Colonic mucosa (tissue), 4 donors: ENCODE measurements around the gene CLDN1. TPM values are rescaled to one million over a fixed set of nuclear protein-coding genes. Genes with fewer than 3 reads are reported as not detected.

Experiments
- DNase-seq: peaks from one replicate; pipeline ENCODE4 v3.0.0-alpha.2; 2020
- H3K27ac ChIP-seq: fragments of 200-600 bp; one replicate; pipeline ENCODE4 v1.8.0; 2021
- H3K27me3 ChIP-seq: fragments of 200-600 bp; one replicate; pipeline ENCODE4 v1.8.0; 2021
- H3K36me3 ChIP-seq: fragments of 200-600 bp; one replicate; pipeline ENCODE4 v1.8.0; 2021
- H3K4me1 ChIP-seq: fragments of 200-600 bp; one replicate; pipeline ENCODE4 v1.8.0; 2021; ENCODE audit warnings: mild to moderate bottlenecking
- H3K4me3 ChIP-seq: fragments of 200-600 bp; one replicate; pipeline ENCODE4 v1.8.0; 2021
- H3K9ac ChIP-seq, 2 donors: one replicate each; pipeline ENCODE4 v1.7.0; 2013; ENCODE audit warnings: control low read depth in 2 of 2, low read depth in 2 of 2, low read length in 2 of 2
- H3K9me3 ChIP-seq: fragments of 200-600 bp; one replicate; pipeline ENCODE4 v1.8.0; 2021
- CTCF ChIP-seq: fragments of 200-600 bp; IDR thresholded peaks from one replicate; pipeline ENCODE4 v1.8.0; 2022; ENCODE audit warnings: antibody characterized with exemption, mild to moderate bottlenecking
- intact Hi-C: fragments of 100-400 bp; cut with DNase I; formaldehyde crosslinking; loops from one replicate; pipeline ENCODE4 v1.14.1; 2022
- total RNA-seq, 2 donors: library from RNA; stranded (reverse); fragmentation: NEBNext Ultra II Directional in 1 of 2; extraction: Animal tissue kit (Norgen Biotek cat#: 25700) in 1 of 2; gene quantifications; one replicate each; pipeline ENCODE4 v1.2.1, GENCODE V29; 2021
- donor health status: healthy.
- donor health status: DM: no; HTN: no; CAD: no.
- donor health status: DM: no; HTN: no; CAD: no.

Gene CLDN1
- total RNA-seq, 2 donors from 2014 or later, result 2.2 to 2.4 TPM

DNA sequence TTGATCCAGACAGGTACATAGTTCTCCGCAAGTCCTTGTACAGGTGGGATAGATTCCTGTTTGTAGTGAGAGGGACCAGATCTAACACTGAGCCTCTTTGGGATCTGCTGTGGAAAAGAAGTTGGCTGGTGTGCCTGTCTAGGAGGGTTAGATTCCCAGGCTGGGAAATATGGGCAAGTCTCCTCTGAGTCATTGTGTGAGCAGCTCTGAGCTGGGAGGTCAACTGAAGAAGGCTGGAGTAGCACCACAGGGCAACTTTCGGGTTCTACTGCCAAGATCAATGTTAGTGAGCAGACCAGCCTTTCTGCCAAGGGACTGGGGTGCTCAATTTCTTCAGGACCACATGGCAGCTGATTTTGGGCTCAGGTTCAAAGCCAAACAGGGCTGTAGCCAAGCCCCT, 33.4 kb downstream of the CLDN1 start:
- H3K27ac ChIP-seq, result no peak overlapping the region
- H3K4me3 ChIP-seq, result no peak overlapping the region
- no peak for TF ChIP-seq CTCF
- H3K27me3 ChIP-seq, result no peaks in the 10 kb centered on the region
- H3K36me3 ChIP-seq, result no peaks in the 10 kb centered on the region
- intact Hi-C loops, result no loop called here
- H3K9ac ChIP-seq, result no peak overlapping the region
- H3K9me3 ChIP-seq, result no peaks in the 10 kb centered on the region
- H3K4me1 ChIP-seq, result no peaks in the 10 kb centered on the region
- DNase-seq, result no peak

DNA sequence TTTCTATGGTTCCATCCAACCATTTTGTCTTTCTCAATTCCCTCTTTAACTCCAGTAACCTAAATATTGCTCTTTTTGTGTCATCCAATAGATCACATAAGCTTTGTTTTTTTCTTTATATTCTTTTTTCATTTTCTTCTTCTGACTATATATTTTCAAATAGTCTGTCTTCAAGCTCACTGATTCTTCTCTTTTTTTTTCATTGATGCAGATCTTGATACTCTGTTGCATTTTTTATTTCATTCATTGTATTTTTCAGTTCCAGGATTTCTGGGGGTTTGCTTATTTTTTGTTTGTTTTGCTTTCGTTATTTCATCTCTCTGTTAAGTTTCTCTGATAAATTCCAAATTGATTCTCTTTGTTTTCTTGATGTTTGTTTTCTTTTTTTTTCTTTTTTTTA, 36.2 kb downstream of the CLDN1 start:
- DNase-seq, result no peak
- no peaks in the 10 kb centered on the region for H3K4me1 ChIP-seq
- no peaks in the 10 kb centered on the region for H3K36me3 ChIP-seq
- H3K27me3 ChIP-seq, result no peaks in the 10 kb centered on the region
- no peak overlapping the region for H3K9ac ChIP-seq
- intact Hi-C loops, result no loop called here
- H3K9me3 ChIP-seq, result no peaks in the 10 kb centered on the region
- no peak overlapping the region for H3K27ac ChIP-seq
- no peak overlapping the region for H3K4me3 ChIP-seq
- no peak for TF ChIP-seq CTCF

GRCh38 chr3:190281308-190282051, 40.8 kb downstream of the CLDN1 start:
- Histone ChIP-seq H3K4me3 (no peak overlapping the region), H3K27ac (no peak overlapping the region), H3K9ac (no peak overlapping the region), H3K36me3 (no peaks in the 10 kb centered on the region), H3K4me1 (no peaks in the 10 kb centered on the region), H3K9me3 (no peaks in the 10 kb centered on the region), H3K27me3 (no peaks in the 10 kb centered on the region)
- DNase-seq, result no peak
- TF ChIP-seq CTCF, result no peak
- intact Hi-C loops, result no loop called here

DNA sequence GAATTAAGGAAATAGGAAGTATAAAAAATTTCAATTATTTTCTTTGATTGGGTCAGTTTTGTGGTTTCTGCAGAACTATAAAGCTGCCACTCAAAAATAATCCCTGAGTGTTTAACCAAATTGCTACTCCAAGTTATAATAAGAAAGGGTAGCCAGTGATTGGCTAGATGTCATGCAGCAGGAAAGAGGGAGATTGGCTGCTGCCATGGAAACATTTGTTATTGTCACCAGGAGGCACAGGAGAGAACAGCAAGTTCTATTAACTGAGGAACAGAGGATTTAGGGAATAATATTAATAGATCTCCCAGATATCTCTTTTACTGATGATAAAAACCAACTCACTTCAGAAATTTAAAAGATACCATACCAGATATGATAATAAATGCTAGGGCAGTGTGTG, 42.6 kb downstream of the CLDN1 start:
- H3K27ac ChIP-seq, result no peak overlapping the region
- no peaks in the 10 kb centered on the region for H3K27me3 ChIP-seq
- H3K4me1 ChIP-seq, result no peaks in the 10 kb centered on the region
- TF ChIP-seq CTCF, result no peak
- no peak overlapping the region for H3K9ac ChIP-seq
- H3K4me3 ChIP-seq, result no peak overlapping the region
- H3K36me3 ChIP-seq, result no peaks in the 10 kb centered on the region
- no peak for DNase-seq
- H3K9me3 ChIP-seq, result no peaks in the 10 kb centered on the region
- intact Hi-C loops, result no loop called here

DNA sequence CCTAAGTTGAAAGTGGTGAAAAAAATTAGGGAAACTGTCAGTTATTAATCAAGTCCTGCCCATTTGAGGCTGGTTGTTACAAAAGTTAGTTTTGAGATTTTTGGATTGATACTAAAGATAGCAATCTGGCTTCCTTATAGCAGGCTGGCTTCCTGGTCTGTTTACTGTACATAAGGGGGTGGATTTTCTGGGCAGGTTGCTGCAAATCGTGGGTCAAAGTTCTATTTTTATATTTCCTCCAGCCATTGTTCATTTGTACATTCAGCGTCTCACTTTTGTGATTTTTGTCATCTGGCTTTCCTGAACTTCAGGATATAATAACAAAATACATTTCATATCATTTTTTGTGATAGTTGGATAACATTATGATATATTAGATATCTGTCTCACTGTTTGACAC, 49.5 kb downstream of the CLDN1 start:
- Histone ChIP-seq H3K9me3 (no peaks in the 10 kb centered on the region), H3K27ac (no peak overlapping the region), H3K27me3 (no peaks in the 10 kb centered on the region), H3K36me3 (no peaks in the 10 kb centered on the region), H3K4me1 (no peaks in the 10 kb centered on the region), H3K9ac (no peak overlapping the region), H3K4me3 (no peak overlapping the region)
- DNase-seq, result peak; percentile 32
- no peak for TF ChIP-seq CTCF
- intact Hi-C loops, result no loop called here
